Muscle layer of duodenum (tissue), 2 donors: ENCODE measurements around the gene LSM14A.

Experiments used
- H3K27ac ChIP-seq: one replicate; pipeline ENCODE4 v1.7.0; 2013; ENCODE audit warnings: mild to moderate bottlenecking, low read length
- H3K27me3 ChIP-seq: one replicate; pipeline ENCODE4 v1.7.0; 2013; ENCODE audit warnings: low read depth, mild to moderate bottlenecking, control low read depth, low read length
- H3K36me3 ChIP-seq, 2 donors: one replicate each; pipeline ENCODE4 v1.7.0; 2013; ENCODE audit warnings: low read length in 2 of 2, control low read depth in 1 of 2, mild to moderate bottlenecking in 1 of 2; ENCODE audit not compliant: insufficient read depth in 2 of 2, control insufficient read depth in 1 of 2
- H3K4me1 ChIP-seq, 2 donors: one replicate each; pipeline ENCODE4 v1.7.0; 2013; ENCODE audit warnings: low read length in 2 of 2, mild to moderate bottlenecking in 2 of 2, control low read depth in 1 of 2, moderate library complexity in 1 of 2; ENCODE audit not compliant: insufficient read depth in 2 of 2, control insufficient read depth in 1 of 2
- H3K4me3 ChIP-seq, 2 donors: one replicate each; pipeline ENCODE4 v1.7.0; 2013; ENCODE audit warnings: low read length in 2 of 2, low read depth in 1 of 2, mild to moderate bottlenecking in 1 of 2
- H3K9me3 ChIP-seq, 2 donors: one replicate each; pipeline ENCODE4 v1.7.0; 2013; ENCODE audit warnings: low read length in 2 of 2, control low read depth in 1 of 2, mild to moderate bottlenecking in 1 of 2; ENCODE audit not compliant: control insufficient read depth in 1 of 2
- donor health status: healthy.

The LSM14A gene

DNA sequence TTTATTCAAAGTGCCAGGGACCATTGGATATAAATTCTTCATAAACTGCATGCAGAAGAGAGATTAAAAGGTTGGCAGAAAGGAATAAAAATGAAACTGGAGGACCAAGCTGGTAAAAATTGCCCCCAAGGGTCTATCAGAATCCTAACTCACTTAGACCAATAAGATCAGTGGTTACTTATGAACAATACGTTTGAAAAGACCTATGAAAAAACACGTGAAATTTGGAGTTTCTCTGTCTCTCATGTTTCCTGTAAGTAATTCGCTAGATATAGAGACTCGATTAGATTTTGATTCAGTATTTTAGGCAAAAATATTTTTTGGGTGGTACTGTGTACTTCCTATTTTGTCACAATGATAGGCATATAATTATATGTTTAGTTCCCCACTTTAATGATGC, 104.9 kb downstream of the LSM14A start:
- Histone ChIP-seq H3K36me3 (no peaks in the 10 kb centered on the region), H3K9me3 (no peaks in the 10 kb centered on the region), H3K27ac (no peak overlapping the region), H3K4me3 (no peak overlapping the region), H3K27me3 (no peaks in the 10 kb centered on the region), H3K4me1 (peaks cover 3 to 4% of the 10 kb centered on the region in 2 donors)

DNA sequence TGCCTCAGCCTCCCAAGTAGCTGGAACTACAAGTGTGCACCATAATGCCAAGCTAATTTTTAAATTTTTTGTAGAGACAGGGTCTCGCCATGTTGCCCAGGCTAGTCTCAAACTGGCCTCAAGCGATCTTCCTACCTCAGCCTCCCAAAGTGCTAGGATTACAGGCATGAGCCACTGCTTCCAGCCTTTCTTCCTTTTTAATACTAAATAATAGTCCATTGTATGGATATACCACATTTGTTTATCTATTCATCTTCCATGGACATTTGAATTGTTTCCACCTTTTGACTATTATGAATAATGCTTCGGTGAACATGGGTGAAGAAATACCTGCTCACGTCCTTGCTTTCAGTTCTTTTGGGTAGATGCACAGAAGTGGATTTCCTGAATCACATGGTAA, 106.5 kb downstream of the LSM14A start:
- Histone ChIP-seq H3K27ac (no peak overlapping the region), H3K36me3 (no peaks in the 10 kb centered on the region), H3K4me3 (no peak overlapping the region), H3K27me3 (no peaks in the 10 kb centered on the region), H3K9me3 (no peaks in the 10 kb centered on the region), H3K4me1 (peaks cover 4 to 11% of the 10 kb centered on the region in 2 donors)
